ENCODE measurements around the gene RIC8A.
"Not testable (repeated sequence)": the region's sequence is repeated elsewhere in the genome, so short reads cannot be mapped to it uniquely, and the experiment has no call there.

Gene RIC8A

GRCh38 chr11:220641-221215 lies 13.2 kb downstream of the RIC8A start:
- not testable (repeated sequence) for DNase-seq

- DNase-seq, result no peak
These were observed 14.0 kb downstream of the RIC8A start for GRCh38 chr11:221539-221938.

- no peak for DNase-seq
These were observed 14.7 kb downstream of the RIC8A start for GRCh38 chr11:221998-222789.

- DNase-seq, result no peak
These were observed 15.7 kb downstream of the RIC8A start for GRCh38 chr11:223026-223789.

GRCh38 chr11:223884-224283 lies 16.4 kb downstream of the RIC8A start:
- DNase-seq, result no peak

GRCh38 chr11:224424-224823 lies 16.9 kb downstream of the RIC8A start:
- DNase-seq, result no peak

- DNase-seq, result no peak
These were observed 18.4 kb downstream of the RIC8A start for GRCh38 chr11:225734-226453.

GRCh38 chr11:227824-228379 lies 20.4 kb downstream of the RIC8A start:
- DNase-seq, result no peak

GRCh38 chr11:230431-230830 lies 22.9 kb downstream of the RIC8A start:
- DNase-seq, result no peak

- no peak for DNase-seq
These were observed 25.5 kb downstream of the RIC8A start for GRCh38 chr11:232783-233565.

- no peak for DNase-seq
These were observed 27.7 kb downstream of the RIC8A start for GRCh38 chr11:235180-235579.

GRCh38 chr11:235609-235996 lies 28.1 kb downstream of the RIC8A start:
- DNase-seq, result no peak

- peak; percentile 73 for DNase-seq
These were observed 28.7 kb downstream of the RIC8A start, which contains the start of gene SIRT3 for GRCh38 chr11:235997-236773. SIRT3 (minus strand) TSS chr11:236342; CDS start chr11:236328, 14 bp downstream.

GRCh38 chr11:236774-237767 lies 29.6 kb downstream of the RIC8A start, which contains the start of gene PSMD13:
PSMD13 (plus strand) TSS chr11:236976; CDS start chr11:237050, 74 bp downstream.
- DNase-seq, result peak; percentile 73

- not testable (repeated sequence) for DNase-seq
These were observed 30.8 kb downstream of the RIC8A start for GRCh38 chr11:238346-238745.

- no peak for DNase-seq
These were observed 32.8 kb downstream of the RIC8A start for GRCh38 chr11:240315-240714.

GRCh38 chr11:241634-242033 lies 34.1 kb downstream of the RIC8A start:
- DNase-seq, result no peak

GRCh38 chr11:244376-244775 lies 36.9 kb downstream of the RIC8A start:
- DNase-seq, result no peak

- DNase-seq, result no peak
These were observed 41.6 kb downstream of the RIC8A start for GRCh38 chr11:249062-249461.

- DNase-seq, result no peak
These were observed 42.8 kb downstream of the RIC8A start for GRCh38 chr11:250274-250673.
